Fibroblast of lung (primary cell): ENCODE measurements around the gene LNPEP.

Experiments used
- CTCF ChIP-seq, 2 donors: IDR thresholded peaks in 1 of 2; conservative IDR thresholded peaks in 1 of 2; 1 replicate in 1 of 2; 2 replicates in 1 of 2; pipeline ENCODE4 v1.5.1; 2011 to 2012; ENCODE audit warnings: low read length in 2 of 2, control low read depth in 1 of 2, inconsistent platforms in 1 of 2, low read depth in 1 of 2, mild to moderate bottlenecking in 1 of 2
- EZH2 ChIP-seq: IDR thresholded peaks from 2 replicates; pipeline ENCODE4 v1.5.1; 2012; ENCODE audit warnings: low read length, control low read depth, mild to moderate bottlenecking; ENCODE audit errors: missing control alignments

DNA sequence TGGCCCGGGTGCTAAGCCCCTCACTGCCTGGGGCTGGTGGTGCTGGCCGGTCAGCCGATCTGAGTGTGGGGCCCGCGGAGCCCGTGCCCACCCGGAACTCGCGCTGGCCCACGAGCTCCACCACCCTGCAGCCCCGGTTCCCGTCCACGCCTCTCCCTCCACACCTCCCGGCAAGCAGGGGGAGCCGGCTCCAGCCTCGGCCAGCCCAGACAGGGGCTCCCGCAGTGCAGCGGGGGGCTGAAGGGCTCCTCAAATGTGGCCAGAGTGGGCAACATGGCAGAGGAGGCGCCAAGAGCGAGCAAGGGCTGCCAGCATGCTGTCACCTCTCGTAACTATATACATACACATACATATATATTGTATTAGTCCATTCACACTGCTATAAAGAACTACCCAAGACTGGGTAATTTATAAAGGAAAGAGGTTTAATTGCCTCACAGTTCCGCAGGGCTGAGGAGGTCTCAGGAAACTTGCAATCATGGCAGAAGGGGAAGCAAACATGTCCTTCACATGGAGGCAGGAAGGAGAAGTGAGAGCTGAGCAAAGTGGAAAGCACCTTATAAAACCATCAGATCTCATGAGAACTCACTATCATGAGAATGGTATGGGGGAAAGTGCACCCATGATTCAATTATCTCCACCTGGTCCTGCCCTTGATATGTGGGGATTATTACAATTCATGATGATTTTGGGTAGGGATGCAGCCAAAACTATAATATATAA is 149.7 kb downstream of the LNPEP start:
- TF ChIP-seq CTCF (conservative IDR thresholded peaks at IDR 0.05 in 1 of 2, IDR thresholded peaks at IDR 0.05 in 1 of 2; ENCODE audit: low read depth in 1 of 2, low read length in 2 of 2) (no peak), EZH2 (no peak)
